K562 (cell line): ENCODE results near the gene F11R. TPM values are rescaled to one million over a fixed set of nuclear protein-coding genes. Genes with fewer than 3 reads are reported as not detected.
A peak's percentile ranks its signal among the peaks of the same experiment; 100 is the strongest.

ENCODE experiments used
- CBFA2T3 ChIP-seq: fragments of 450-650 bp; IDR thresholded peaks from 2 replicates; pipeline ENCODE4 v1.6.1; 2017
- DPF2 ChIP-seq: fragments of 450-650 bp; IDR thresholded peaks from 2 replicates; pipeline ENCODE4 v1.6.1; 2016
- EP300 ChIP-seq: IDR thresholded peaks from 2 replicates; pipeline ENCODE4 v1.6.1; 2012; ENCODE audit warnings: low read length, improper control_type of control experiment
- HDAC1 ChIP-seq, 2 experiments: fragments of 450-650 bp; IDR thresholded peaks; 2 replicates each; pipeline ENCODE4 v1.6.1; 2016 to 2017; ENCODE audit warnings: inconsistent platforms in 1 of 2, mild to moderate bottlenecking in 1 of 2, moderate library complexity in 1 of 2
- HDAC2 ChIP-seq: fragments of 450-650 bp; IDR thresholded peaks from 2 replicates; pipeline ENCODE4 v1.6.1; 2016; ENCODE audit warnings: mild to moderate bottlenecking
- MAZ ChIP-seq, 2 experiments: fragments of 450-650 bp in 1 of 2; sonication (generic) in 1 of 2; formaldehyde crosslinking; IDR thresholded peaks in 1 of 2; conservative IDR thresholded peaks in 1 of 2; 2 replicates each; pipeline versions ENCODE4 v1.4.0 to v1.5.0; 2020; ENCODE audit warnings: mild to moderate bottlenecking in 1 of 2, missing genetic modification reagents in 1 of 2
- MTA2 ChIP-seq: fragments of 450-650 bp; IDR thresholded peaks from 2 replicates; pipeline ENCODE4 v1.6.1; 2016; ENCODE audit warnings: low read depth
- PML ChIP-seq: IDR thresholded peaks from 2 replicates; pipeline ENCODE4 v1.6.1; 2012; ENCODE audit warnings: low read length, inconsistent platforms
- RNF2 ChIP-seq: sonication (generic); IDR thresholded peaks from 2 replicates; pipeline ENCODE4 v1.6.1; 2016
- STAT5A ChIP-seq: IDR thresholded peaks from 2 replicates; pipeline ENCODE4 v1.6.1; 2012; ENCODE audit warnings: low read length, inconsistent platforms, borderline replicate concordance
- TCF3 ChIP-seq: sonication (generic); formaldehyde crosslinking; IDR thresholded peaks from 2 replicates; pipeline ENCODE4 v1.4.0; 2020; ENCODE audit warnings: mild to moderate bottlenecking, missing genetic modification reagents
- TRIM24 ChIP-seq, 2 experiments: fragments of 450-650 bp; IDR thresholded peaks; 2 replicates each; pipeline ENCODE4 v1.6.1; 2016
- ZEB2 ChIP-seq: fragments of 450-650 bp; IDR thresholded peaks from 2 replicates; pipeline ENCODE4 v1.6.1; 2016
- polyA plus RNA-seq, 8 experiments: library from polyadenylated mRNA; depleted of rRNA in 4 of 8; stranded (reverse) in 5 of 8; unstranded in 3 of 8; fragments of >200 nt; fragmentation: Nextera tagmentation in 2 of 8; fragmentation: Illumina TruSeq in 1 of 8; extraction: Ambion mirVana in 2 of 8; extraction: Trizol in 1 of 8; gene quantifications; 2 replicates each; pipeline versions ENCODE4 v1.2.1 to v1.2.3, GENCODE V29; 2011 to 2014; ENCODE audit warnings: inconsistent platforms in 1 of 8, missing spikeins in 1 of 8
- total RNA-seq, 7 experiments: library from RNA; depleted of rRNA in 6 of 7; stranded (reverse); fragments of >200 nt in 6 of 7; fragmentation: Illumina TruSeq in 2 of 7; extraction: Trizol in 2 of 7; gene quantifications; 2 replicates each; pipeline versions ENCODE4 v1.2.1 to v1.2.3, GENCODE V29; 2011 to 2021; ENCODE audit warnings: low replicate concordance in 1 of 7
- TF ChIP-seq, protein P1 (sequence below): fragments of 200-800 bp; sonication (Bioruptor generic); IDR thresholded peaks from 2 replicates; pipeline ENCODE4 v1.6.1; 2017; ENCODE audit warnings: missing genetic modification characterization, missing compliant biosample characterization
- TF ChIP-seq, protein P2 (sequence below): fragments of 450-650 bp; IDR thresholded peaks from 2 replicates; pipeline ENCODE4 v1.6.1; 2016; ENCODE audit warnings: low read depth, mild to moderate bottlenecking, moderate library complexity
- TF ChIP-seq, protein P3 (sequence below): sonication (generic); formaldehyde crosslinking; IDR thresholded peaks from 2 replicates; pipeline ENCODE4 v1.8.1; 2023; ENCODE audit warnings: missing genetic modification reagents, mild to moderate bottlenecking, borderline replicate concordance
- TF ChIP-seq, protein P4 (sequence below), 2 experiments: fragments of 450-650 bp; conservative IDR thresholded peaks; 2 replicates each; pipeline ENCODE4 v1.6.1; 2017; ENCODE audit warnings: mild to moderate bottlenecking in 2 of 2, moderate library complexity in 2 of 2
- TF ChIP-seq, protein P5 (sequence below), 2 experiments: fragments of 200-800 bp in 1 of 2; sonication (Bioruptor generic) in 1 of 2; sonication (generic) in 1 of 2; formaldehyde crosslinking in 1 of 2; IDR thresholded peaks in 1 of 2; conservative IDR thresholded peaks in 1 of 2; 2 replicates each; pipeline versions ENCODE4 v1.5.0 to v1.6.1; 2016 to 2020; ENCODE audit warnings: missing compliant biosample characterization in 1 of 2, missing genetic modification characterization in 1 of 2, missing genetic modification reagents in 1 of 2

F11R gene
- total and polyA plus RNA-seq, 9 of the 15 experiments (the other 6 are each of a cell fraction or from before 2014, with no cell fraction given) = 27.4 to 187 (median 52.5) TPM

DNA sequence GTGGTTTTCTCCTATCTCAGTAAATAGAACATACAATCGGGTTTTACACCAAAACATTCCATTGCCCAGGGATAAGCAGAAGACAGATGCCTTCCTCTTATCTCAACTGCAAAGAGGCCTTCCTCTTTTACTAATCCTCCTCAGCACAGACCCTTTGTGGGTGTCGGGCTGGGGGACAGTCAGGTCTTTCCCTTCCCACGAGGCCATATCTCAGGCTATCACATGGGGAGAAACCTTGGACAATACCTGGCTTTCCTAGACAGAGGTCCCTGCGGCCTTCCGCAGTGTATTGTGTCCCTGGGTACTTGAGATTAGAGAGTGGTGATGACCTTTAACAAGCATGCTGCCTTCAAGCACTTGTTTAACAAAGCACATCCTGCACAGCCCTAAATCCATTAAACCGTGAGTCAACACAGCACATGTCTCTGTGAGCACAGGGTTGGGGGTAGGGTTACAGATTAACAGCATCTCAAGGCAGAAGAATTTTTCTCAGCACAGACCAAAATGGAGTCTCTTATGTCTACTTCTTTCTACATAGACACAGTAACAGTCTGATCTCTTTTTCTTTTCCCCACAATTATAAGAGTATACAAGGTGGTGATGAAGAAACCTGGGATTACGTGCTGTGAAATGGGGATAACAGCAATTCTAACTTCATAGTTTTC lies 71.6 kb downstream of the F11R start (continued):
- TF ChIP-seq STAT5A (peak; percentile 75), HDAC1 (IDR thresholded peaks at IDR 0.05) (peak in 1 of 2 experiments; percentile 46; a peak in 1 of 4 replicates), RNF2 (peak; percentile 40; the same call in 1 of the 2 replicates), MAZ (CRISPR knock-in tag; conservative IDR thresholded peaks at IDR 0.05 in 1 of 2, IDR thresholded peaks at IDR 0.05 in 1 of 2) (0 out of 4 replicates have a peak, but pooled peaks of 1 of the 2 experiments have one; percentile 43), PML (peak; percentile 89), EP300 (peak; percentile 41; the same call in 1 of the 2 replicates), MTA2 (peak; percentile 71), TCF3 (CRISPR knock-in tag) (peak; percentile 97), TRIM24 (IDR thresholded peaks at IDR 0.05) (peak; percentile 54 to 73; a peak in 2 of 4 replicates), DPF2 (0 out of 2 replicates have a peak, but pooled peaks have one; percentile 11), HDAC2 (0 out of 2 replicates have a peak, but pooled peaks have one; percentile 24), CBFA2T3 (peak; percentile 93), ZEB2 (0 out of 2 replicates have a peak, but pooled peaks have one; percentile 42)
- TF ChIP-seq, protein P1, sequence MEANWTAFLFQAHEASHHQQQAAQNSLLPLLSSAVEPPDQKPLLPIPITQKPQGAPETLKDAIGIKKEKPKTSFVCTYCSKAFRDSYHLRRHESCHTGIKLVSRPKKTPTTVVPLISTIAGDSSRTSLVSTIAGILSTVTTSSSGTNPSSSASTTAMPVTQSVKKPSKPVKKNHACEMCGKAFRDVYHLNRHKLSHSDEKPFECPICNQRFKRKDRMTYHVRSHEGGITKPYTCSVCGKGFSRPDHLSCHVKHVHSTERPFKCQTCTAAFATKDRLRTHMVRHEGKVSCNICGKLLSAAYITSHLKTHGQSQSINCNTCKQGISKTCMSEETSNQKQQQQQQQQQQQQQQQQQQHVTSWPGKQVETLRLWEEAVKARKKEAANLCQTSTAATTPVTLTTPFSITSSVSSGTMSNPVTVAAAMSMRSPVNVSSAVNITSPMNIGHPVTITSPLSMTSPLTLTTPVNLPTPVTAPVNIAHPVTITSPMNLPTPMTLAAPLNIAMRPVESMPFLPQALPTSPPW (CRISPR knock-in tag) = peak; percentile 37; the same call in 1 of the 2 replicates
- TF ChIP-seq, protein P2, sequence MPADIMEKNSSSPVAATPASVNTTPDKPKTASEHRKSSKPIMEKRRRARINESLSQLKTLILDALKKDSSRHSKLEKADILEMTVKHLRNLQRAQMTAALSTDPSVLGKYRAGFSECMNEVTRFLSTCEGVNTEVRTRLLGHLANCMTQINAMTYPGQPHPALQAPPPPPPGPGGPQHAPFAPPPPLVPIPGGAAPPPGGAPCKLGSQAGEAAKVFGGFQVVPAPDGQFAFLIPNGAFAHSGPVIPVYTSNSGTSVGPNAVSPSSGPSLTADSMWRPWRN = 0 out of 2 replicates have a peak, but pooled peaks have one; percentile 31
- TF ChIP-seq, protein P3, sequence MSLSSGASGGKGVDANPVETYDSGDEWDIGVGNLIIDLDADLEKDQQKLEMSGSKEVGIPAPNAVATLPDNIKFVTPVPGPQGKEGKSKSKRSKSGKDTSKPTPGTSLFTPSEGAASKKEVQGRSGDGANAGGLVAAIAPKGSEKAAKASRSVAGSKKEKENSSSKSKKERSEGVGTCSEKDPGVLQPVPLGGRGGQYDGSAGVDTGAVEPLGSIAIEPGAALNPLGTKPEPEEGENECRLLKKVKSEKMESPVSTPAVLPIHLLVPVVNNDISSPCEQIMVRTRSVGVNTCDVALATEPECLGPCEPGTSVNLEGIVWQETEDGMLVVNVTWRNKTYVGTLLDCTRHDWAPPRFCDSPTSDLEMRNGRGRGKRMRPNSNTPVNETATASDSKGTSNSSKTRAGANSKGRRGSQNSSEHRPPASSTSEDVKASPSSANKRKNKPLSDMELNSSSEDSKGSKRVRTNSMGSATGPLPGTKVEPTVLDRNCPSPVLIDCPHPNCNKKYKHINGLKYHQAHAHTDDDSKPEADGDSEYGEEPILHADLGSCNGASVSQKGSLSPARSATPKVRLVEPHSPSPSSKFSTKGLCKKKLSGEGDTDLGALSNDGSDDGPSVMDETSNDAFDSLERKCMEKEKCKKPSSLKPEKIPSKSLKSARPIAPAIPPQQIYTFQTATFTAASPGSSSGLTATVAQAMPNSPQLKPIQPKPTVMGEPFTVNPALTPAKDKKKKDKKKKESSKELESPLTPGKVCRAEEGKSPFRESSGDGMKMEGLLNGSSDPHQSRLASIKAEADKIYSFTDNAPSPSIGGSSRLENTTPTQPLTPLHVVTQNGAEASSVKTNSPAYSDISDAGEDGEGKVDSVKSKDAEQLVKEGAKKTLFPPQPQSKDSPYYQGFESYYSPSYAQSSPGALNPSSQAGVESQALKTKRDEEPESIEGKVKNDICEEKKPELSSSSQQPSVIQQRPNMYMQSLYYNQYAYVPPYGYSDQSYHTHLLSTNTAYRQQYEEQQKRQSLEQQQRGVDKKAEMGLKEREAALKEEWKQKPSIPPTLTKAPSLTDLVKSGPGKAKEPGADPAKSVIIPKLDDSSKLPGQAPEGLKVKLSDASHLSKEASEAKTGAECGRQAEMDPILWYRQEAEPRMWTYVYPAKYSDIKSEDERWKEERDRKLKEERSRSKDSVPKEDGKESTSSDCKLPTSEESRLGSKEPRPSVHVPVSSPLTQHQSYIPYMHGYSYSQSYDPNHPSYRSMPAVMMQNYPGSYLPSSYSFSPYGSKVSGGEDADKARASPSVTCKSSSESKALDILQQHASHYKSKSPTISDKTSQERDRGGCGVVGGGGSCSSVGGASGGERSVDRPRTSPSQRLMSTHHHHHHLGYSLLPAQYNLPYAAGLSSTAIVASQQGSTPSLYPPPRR (CRISPR knock-in tag) = peak; percentile 99
- TF ChIP-seq, protein P4, sequence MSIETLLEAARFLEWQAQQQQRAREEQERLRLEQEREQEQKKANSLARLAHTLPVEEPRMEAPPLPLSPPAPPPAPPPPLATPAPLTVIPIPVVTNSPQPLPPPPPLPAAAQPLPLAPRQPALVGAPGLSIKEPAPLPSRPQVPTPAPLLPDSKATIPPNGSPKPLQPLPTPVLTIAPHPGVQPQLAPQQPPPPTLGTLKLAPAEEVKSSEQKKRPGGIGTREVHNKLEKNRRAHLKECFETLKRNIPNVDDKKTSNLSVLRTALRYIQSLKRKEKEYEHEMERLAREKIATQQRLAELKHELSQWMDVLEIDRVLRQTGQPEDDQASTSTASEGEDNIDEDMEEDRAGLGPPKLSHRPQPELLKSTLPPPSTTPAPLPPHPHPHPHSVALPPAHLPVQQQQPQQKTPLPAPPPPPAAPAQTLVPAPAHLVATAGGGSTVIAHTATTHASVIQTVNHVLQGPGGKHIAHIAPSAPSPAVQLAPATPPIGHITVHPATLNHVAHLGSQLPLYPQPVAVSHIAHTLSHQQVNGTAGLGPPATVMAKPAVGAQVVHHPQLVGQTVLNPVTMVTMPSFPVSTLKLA (conservative IDR thresholded peaks at IDR 0.05) = peak in 1 of 2 experiments; percentile 36; a peak in 2 of 4 replicates
- TF ChIP-seq, protein P5, sequence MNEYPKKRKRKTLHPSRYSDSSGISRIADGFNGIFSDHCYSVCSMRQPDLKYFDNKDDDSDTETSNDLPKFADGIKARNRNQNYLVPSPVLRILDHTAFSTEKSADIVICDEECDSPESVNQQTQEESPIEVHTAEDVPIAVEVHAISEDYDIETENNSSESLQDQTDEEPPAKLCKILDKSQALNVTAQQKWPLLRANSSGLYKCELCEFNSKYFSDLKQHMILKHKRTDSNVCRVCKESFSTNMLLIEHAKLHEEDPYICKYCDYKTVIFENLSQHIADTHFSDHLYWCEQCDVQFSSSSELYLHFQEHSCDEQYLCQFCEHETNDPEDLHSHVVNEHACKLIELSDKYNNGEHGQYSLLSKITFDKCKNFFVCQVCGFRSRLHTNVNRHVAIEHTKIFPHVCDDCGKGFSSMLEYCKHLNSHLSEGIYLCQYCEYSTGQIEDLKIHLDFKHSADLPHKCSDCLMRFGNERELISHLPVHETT (CRISPR knock-in tag; conservative IDR thresholded peaks at IDR 0.05 in 1 of 2, IDR thresholded peaks at IDR 0.05 in 1 of 2) = 0 out of 4 replicates have a peak, but pooled peaks of 1 of the 2 experiments have one; percentile 27
